ENCODE data around the gene PDE3B. TPM values are rescaled to one million over a fixed set of nuclear protein-coding genes. Genes with fewer than 3 reads are reported as not detected.

The PDE3B gene
- total and polyA plus RNA-seq, 2 of the 8 experiments (the other 6 are each of a cell fraction or from before 2014, with no cell fraction given): 2.7 to 10.9 TPM

DNA sequence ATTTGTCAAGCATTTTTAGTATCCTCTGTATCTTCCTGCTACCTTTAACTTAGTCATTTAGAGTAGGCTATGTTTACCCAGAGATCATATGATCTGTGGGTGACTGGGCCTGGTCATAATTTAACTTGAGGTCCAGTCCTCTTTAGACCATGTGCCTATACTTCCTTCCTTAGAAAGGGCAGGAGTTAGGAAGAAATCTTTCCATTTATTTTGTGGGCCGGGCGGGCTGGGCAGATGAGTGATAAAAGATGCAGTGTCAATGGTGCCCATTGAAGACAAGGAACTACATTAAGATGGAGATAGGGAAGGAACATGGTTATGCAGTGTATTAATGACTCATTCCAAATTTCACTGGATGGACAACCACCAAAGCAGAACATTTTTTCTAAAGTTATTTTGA, 30.9 kb upstream of the PDE3B start:
- WGBS, 2 experiments (ENCODE audit: extremely low coverage in 1 of 2, insufficient coverage in 1 of 2, insufficient read length in 1 of 2, insufficient replicate concordance in 2 of 2, low coverage in 1 of 2, low lambda C conversion rate in 2 of 2, missing lambda C conversion rate in 1 of 2): 92% methylated on average over 2 of the region's 2 CpGs; no CpG with 5 or more reads in 1 of the 2 experiments
- H2BK12ac ChIP-seq (ENCODE audit: low read depth, low read length): no peak overlapping the region
- no peak overlapping the region for H2AK5ac ChIP-seq (ENCODE audit: low read depth, low read length)
- no peak overlapping the region for H2AFZ ChIP-seq (ENCODE audit: low read length)
- H3K4me3 ChIP-seq (ENCODE audit: extremely low read depth in 1 of 4, insufficient read depth in 2 of 4, low read depth in 3 of 4, low read length in 4 of 4): no peak overlapping the region
- no peak for FAIRE-seq
- no peak overlapping the region for H3K27ac ChIP-seq (ENCODE audit: low read depth, low read length)
- no peak overlapping the region for H4K91ac ChIP-seq (replicated peaks; ENCODE audit: insufficient read length, low read length)
- H2BK5ac ChIP-seq (ENCODE audit: low read depth, low read length): no peak overlapping the region
- no peaks in the 10 kb centered on the region; a peak in 1 of 8 replicates for H3K36me3 ChIP-seq (ENCODE audit: control insufficient read depth in 2 of 4, insufficient read depth in 4 of 4, low read length in 3 of 4)
- no peak overlapping the region for H3K9ac ChIP-seq (replicated peaks in 1 of 4; ENCODE audit: extremely low read depth in 1 of 4, low read depth in 3 of 4, low read length in 3 of 4)
- H4K5ac ChIP-seq (ENCODE audit: insufficient read length, low read depth, low read length): no peak overlapping the region
- no peaks in the 10 kb centered on the region for H3K9me3 ChIP-seq (ENCODE audit: insufficient read depth in 2 of 2, low read depth in 1 of 2, low read length in 1 of 2)
- no peaks in the 10 kb centered on the region for H3K27me3 ChIP-seq (replicated peaks in 1 of 4; ENCODE audit: control insufficient read depth in 3 of 4, extremely low read depth in 1 of 4, insufficient read depth in 3 of 4, low read length in 3 of 4)
- no peak overlapping the region for H3K56ac ChIP-seq (replicated peaks; ENCODE audit: insufficient read length, low read depth, low read length)
- no peaks in the 10 kb centered on the region for H3K79me2 ChIP-seq (ENCODE audit: control insufficient read depth in 1 of 2, insufficient read depth in 2 of 2, low read length in 2 of 2)
- no peaks in the 10 kb centered on the region for H3K4me1 ChIP-seq (replicated peaks in 1 of 4; ENCODE audit: control insufficient read depth in 3 of 4, insufficient read depth in 4 of 4, low read length in 3 of 4)
- no peak overlapping the region for H3K4ac ChIP-seq (replicated peaks; ENCODE audit: insufficient read length, low read depth, low read length)
- no peaks in the 10 kb centered on the region for H3K23me2 ChIP-seq (ENCODE audit: low read depth, low read length)
- no peaks in the 10 kb centered on the region for H4K20me1 ChIP-seq (replicated peaks in 1 of 2; ENCODE audit: control insufficient read depth in 1 of 2, insufficient read depth in 2 of 2, low read length in 2 of 2)
- H2BK15ac ChIP-seq (ENCODE audit: low read length): no peak overlapping the region
- ChIA-PET POLR2A (ENCODE audit: partially characterized antibody) (no interaction called here), CTCF (ENCODE audit: partially characterized antibody) (interaction anchor here (2.2 kb wide), 1 partner anchor 10 kb away, joined by 9 read pairs; no protein-coding TSS in a partner anchor)
- DNase-seq (ENCODE audit: low read depth in 1 of 2, low spot score in 2 of 2): no peak
- no peak overlapping the region for H2BK120ac ChIP-seq (replicated peaks; ENCODE audit: low read depth, low read length)
- no peak overlapping the region for H3K18ac ChIP-seq (ENCODE audit: extremely low read depth, low read length)
- no peak overlapping the region for H4K8ac ChIP-seq (ENCODE audit: extremely low read depth, insufficient read depth, low read length)
- no peak overlapping the region for H3K4me2 ChIP-seq (ENCODE audit: insufficient read depth in 1 of 2, low read depth in 2 of 2, low read length in 2 of 2)
- no peak overlapping the region for H3K14ac ChIP-seq (ENCODE audit: insufficient read length)
- H3K79me1 ChIP-seq (ENCODE audit: low read depth, low read length): no peaks in the 10 kb centered on the region
- no peak overlapping the region for H3K23ac ChIP-seq (ENCODE audit: insufficient read length)
- H2BK20ac ChIP-seq (ENCODE audit: low read length): no peak overlapping the region
- TF ChIP-seq, protein P1, sequence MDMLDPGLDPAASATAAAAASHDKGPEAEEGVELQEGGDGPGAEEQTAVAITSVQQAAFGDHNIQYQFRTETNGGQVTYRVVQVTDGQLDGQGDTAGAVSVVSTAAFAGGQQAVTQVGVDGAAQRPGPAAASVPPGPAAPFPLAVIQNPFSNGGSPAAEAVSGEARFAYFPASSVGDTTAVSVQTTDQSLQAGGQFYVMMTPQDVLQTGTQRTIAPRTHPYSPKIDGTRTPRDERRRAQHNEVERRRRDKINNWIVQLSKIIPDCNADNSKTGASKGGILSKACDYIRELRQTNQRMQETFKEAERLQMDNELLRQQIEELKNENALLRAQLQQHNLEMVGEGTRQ (IDR thresholded peaks at IDR 0.05; ENCODE audit: low read length): no peak
- TF ChIP-seq RXRA (IDR thresholded peaks at IDR 0.05; ENCODE audit: insufficient read depth, low read depth, low read length) (no peak), FOSL1 (IDR thresholded peaks at IDR 0.05; ENCODE audit: insufficient read depth, low read depth, low read length) (no peak), EZH2 (IDR thresholded peaks at IDR 0.05; ENCODE audit: low read depth, low read length, severe bottlenecking) (no peak), KDM5A (IDR thresholded peaks at IDR 0.05; ENCODE audit: low read length) (no peak), JUN (IDR thresholded peaks at IDR 0.05; ENCODE audit: low read depth, low read length) (no peak), EP300 (IDR thresholded peaks at IDR 0.05; ENCODE audit: borderline replicate concordance in 1 of 2, low read depth in 2 of 2, low read length in 2 of 2) (no peak), BRCA1 (IDR thresholded peaks at IDR 0.05; ENCODE audit: low read depth, low read length) (no peak), HDAC2 (IDR thresholded peaks at IDR 0.05; ENCODE audit: borderline replicate concordance in 1 of 2, low read depth in 2 of 2, low read length in 2 of 2) (no peak), CHD1 (IDR thresholded peaks at IDR 0.05; ENCODE audit: low read depth, low read length) (no peak)
- TF ChIP-seq, protein P2, sequence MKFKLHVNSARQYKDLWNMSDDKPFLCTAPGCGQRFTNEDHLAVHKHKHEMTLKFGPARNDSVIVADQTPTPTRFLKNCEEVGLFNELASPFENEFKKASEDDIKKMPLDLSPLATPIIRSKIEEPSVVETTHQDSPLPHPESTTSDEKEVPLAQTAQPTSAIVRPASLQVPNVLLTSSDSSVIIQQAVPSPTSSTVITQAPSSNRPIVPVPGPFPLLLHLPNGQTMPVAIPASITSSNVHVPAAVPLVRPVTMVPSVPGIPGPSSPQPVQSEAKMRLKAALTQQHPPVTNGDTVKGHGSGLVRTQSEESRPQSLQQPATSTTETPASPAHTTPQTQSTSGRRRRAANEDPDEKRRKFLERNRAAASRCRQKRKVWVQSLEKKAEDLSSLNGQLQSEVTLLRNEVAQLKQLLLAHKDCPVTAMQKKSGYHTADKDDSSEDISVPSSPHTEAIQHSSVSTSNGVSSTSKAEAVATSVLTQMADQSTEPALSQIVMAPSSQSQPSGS (IDR thresholded peaks at IDR 0.05; ENCODE audit: low read length): no peak

Data from H1 (cell line).